HCT116 (cell line): ENCODE measurements around the gene HORMAD2. TPM values are rescaled to one million over a fixed set of nuclear protein-coding genes. Genes with fewer than 3 reads are reported as not detected.

Experiments used
- ATAC-seq: fragments of 200-7000 bp; cut with Tn5 transposase; 2 replicates; pipeline ENCODE4 v1.9.1; 2020; ENCODE audit warnings: mild to moderate bottlenecking, moderate library complexity
- BruUV-seq: library from RNA; stranded (reverse); fragments of 400-500 nt; replicated peaks from 2 replicates; lab custom pipeline; 2021; lab: Mats Ljungman, UMichigan
- CTCF ChIA-PET: fragments of 300-600 bp; sonication (Branson Sonifier 250); formaldehyde crosslinking; loops from one replicate; lab custom pipeline; 2021; ENCODE audit warnings: antibody characterized with exemption; lab: Charles Lee
- POLR2A ChIA-PET: fragments of 300-600, 350-600 bp; sonication (Branson Sonifier 250); formaldehyde crosslinking; loops from one replicate; lab custom pipeline; 2021; ENCODE audit warnings: antibody characterized with exemption; lab: Charles Lee
- RAD21 ChIA-PET, 2 experiments: fragments of 300-600 bp; sonication (Branson Sonifier 250); formaldehyde crosslinking; loops; one replicate each; lab custom pipeline; 2023; ENCODE audit warnings: low total read pairs in 2 of 2; ENCODE audit not compliant: uncharacterized antibody in 2 of 2, unreplicated experiment in 2 of 2, low non-redundant PET in 1 of 2; lab: Charles Lee
- DNase-seq: peaks from one replicate; pipeline ENCODE4 v3.0.0-alpha.2; 2010; ENCODE audit warnings: low read depth, low spot score
- H2AFZ ChIP-seq: fragments of 200-600 bp; shearing (Covaris generic), sonication (generic); 2 replicates; pipeline ENCODE4 v1.6.1; 2017; ENCODE audit warnings: low read depth, mixed run types, mixed read lengths, antibody characterized with exemption, low read length; ENCODE audit not compliant: poor library complexity, severe bottlenecking
- H3K27ac ChIP-seq: 2 replicates; pipeline ENCODE4 v1.5.1; 2012; ENCODE audit warnings: low read depth, low read length
- H3K27me3 ChIP-seq: fragments of 200-600 bp; sonication (generic); 2 replicates; pipeline ENCODE4 v1.6.1; 2016; ENCODE audit warnings: mixed run types, low read length, mixed read lengths; ENCODE audit not compliant: insufficient read depth
- H3K36me3 ChIP-seq, 2 experiments: fragments of 200-500 bp in 1 of 2; fragments of 200-600 bp in 1 of 2; sonication (Bioruptor generic) in 1 of 2; sonication (generic) in 1 of 2; 2 replicates each; pipeline versions ENCODE4 v1.5.1 to v1.6.1; 2014 to 2016; ENCODE audit warnings: low read length in 2 of 2, inconsistent platforms in 1 of 2, mixed read lengths in 1 of 2, mixed run types in 1 of 2; ENCODE audit not compliant: insufficient read depth in 2 of 2, control insufficient read depth in 1 of 2
- H3K4me1 ChIP-seq, 2 experiments: fragments of 200-600 bp in 1 of 2; sonication (generic) in 1 of 2; 2 replicates each; pipeline versions ENCODE4 v1.5.1 to v1.6.1; 2012 to 2017; ENCODE audit warnings: low read length in 2 of 2, inconsistent platforms in 1 of 2, mild to moderate bottlenecking in 1 of 2, mixed read lengths in 1 of 2, mixed run types in 1 of 2, moderate library complexity in 1 of 2; ENCODE audit not compliant: insufficient read depth in 2 of 2, control insufficient read depth in 1 of 2
- H3K4me2 ChIP-seq: fragments of 200-600 bp; sonication (generic); 2 replicates; pipeline ENCODE4 v1.6.1; 2017; ENCODE audit warnings: mixed run types, low read length, mixed read lengths
- H3K4me3 ChIP-seq, 2 experiments: fragments of 200-600 bp in 1 of 2; sonication (generic) in 1 of 2; replicated peaks in 1 of 2; 2 replicates each; pipeline ENCODE4 v1.5.1; 2011 to 2016; ENCODE audit warnings: low read length in 2 of 2, control low read depth in 1 of 2, low read depth in 1 of 2, mild to moderate bottlenecking in 1 of 2, mixed read lengths in 1 of 2, mixed run types in 1 of 2
- H3K79me2 ChIP-seq: fragments of 200-600 bp; sonication (generic); 2 replicates; pipeline ENCODE4 v1.6.1; 2017; ENCODE audit warnings: mild to moderate bottlenecking, mixed run types, low read length, moderate library complexity, mixed read lengths; ENCODE audit not compliant: insufficient read depth
- H3K9ac ChIP-seq: fragments of 200-600 bp; sonication (generic); 2 replicates; pipeline ENCODE4 v1.6.1; 2016; ENCODE audit warnings: low read length, mixed read lengths
- H3K9me2 ChIP-seq: fragments of 200-600 bp; sonication (generic), shearing (Covaris generic); 2 replicates; pipeline ENCODE4 v1.6.1; 2017; ENCODE audit warnings: mixed run types, mild to moderate bottlenecking, moderate library complexity; ENCODE audit not compliant: insufficient read depth
- H3K9me3 ChIP-seq, 2 experiments: fragments of 200-500 bp in 1 of 2; fragments of 200-600 bp in 1 of 2; sonication (Bioruptor generic) in 1 of 2; sonication (generic) in 1 of 2; 2 replicates each; pipeline ENCODE4 v1.6.1; 2014 to 2017; ENCODE audit warnings: low read length in 2 of 2, mixed read lengths in 2 of 2, inconsistent platforms in 1 of 2, low read depth in 1 of 2, mild to moderate bottlenecking in 1 of 2, mixed run types in 1 of 2, moderate library complexity in 1 of 2; ENCODE audit not compliant: control insufficient read depth in 1 of 2, insufficient read depth in 1 of 2
- H4K20me1 ChIP-seq: fragments of 200-600 bp; sonication (generic), shearing (Covaris generic); 2 replicates; pipeline ENCODE4 v1.6.1; 2017; ENCODE audit warnings: mixed run types, mild to moderate bottlenecking, moderate library complexity; ENCODE audit not compliant: insufficient read depth
- CEBPB ChIP-seq: IDR thresholded peaks from 2 replicates; pipeline ENCODE4 v1.6.1; 2012; ENCODE audit warnings: low read depth
- CTCF ChIP-seq, 3 experiments: fragments of 200-600 bp in 1 of 3; sonication (generic) in 1 of 3; IDR thresholded peaks in 2 of 3; conservative IDR thresholded peaks in 1 of 3; 2 replicates each; pipeline ENCODE4 v1.5.1; 2012 to 2017; ENCODE audit warnings: low read depth in 2 of 3, low read length in 2 of 3, antibody characterized with exemption in 1 of 3, borderline replicate concordance in 1 of 3, control low read depth in 1 of 3, mild to moderate bottlenecking in 1 of 3, mixed read lengths in 1 of 3, mixed run types in 1 of 3, moderate library complexity in 1 of 3; ENCODE audit not compliant: insufficient read depth in 1 of 3
- RAD21 ChIP-seq: IDR thresholded peaks from 2 replicates; pipeline ENCODE4 v1.6.1; 2012; ENCODE audit warnings: low read depth, mild to moderate bottlenecking
- SP1 ChIP-seq: IDR thresholded peaks from 2 replicates; pipeline ENCODE4 v1.6.1; 2012; ENCODE audit warnings: low read depth
- SRF ChIP-seq: IDR thresholded peaks from 2 replicates; pipeline ENCODE4 v1.6.1; 2012; ENCODE audit warnings: low read depth
- ZFX ChIP-seq: fragments of 450-650 bp; IDR thresholded peaks from 2 replicates; pipeline ENCODE4 v1.6.1; 2017
- intact Hi-C: fragments of 100-400 bp; cut with micrococcal nuclease; formaldehyde crosslinking; loops from 2 replicates; pipeline ENCODE4 v1.10.0; 2022
- total RNA-seq: library from RNA; stranded (reverse); gene quantifications from one replicate; pipeline ENCODE4 v1.2.1, GENCODE V29; 2021; ENCODE audit not compliant: unreplicated experiment
- TF ChIP-seq, protein P1 (sequence below): IDR thresholded peaks from 2 replicates; pipeline ENCODE4 v1.6.1; 2011; ENCODE audit warnings: mild to moderate bottlenecking, low read length, moderate library complexity; ENCODE audit not compliant: insufficient replicate concordance; ENCODE audit errors: extremely low read depth

The HORMAD2 gene
- total RNA-seq, 1 experiment from 2014 or later: not detected

GRCh38 chr22:30219049-30219654, 138.9 kb downstream of the HORMAD2 start:
- no peaks in the 10 kb centered on the region for H3K36me3 ChIP-seq
- H3K9me2 ChIP-seq: no peaks in the 10 kb centered on the region
- H3K9ac ChIP-seq: no peak overlapping the region
- no peaks in the 10 kb centered on the region for H4K20me1 ChIP-seq
- ChIA-PET POLR2A (no interaction called here), RAD21 (no interaction called here), CTCF (no interaction called here)
- intact Hi-C loops: no loop called here
- DNase-seq (no peak), ATAC-seq (peak; percentile 46)
- H3K27ac ChIP-seq: no peak overlapping the region
- peaks cover 26 to 83% of the 10 kb centered on the region in 2 experiments for H3K4me1 ChIP-seq
- H3K4me3 ChIP-seq: no peak overlapping the region
- H3K27me3 ChIP-seq: no peaks in the 10 kb centered on the region
- H2AFZ ChIP-seq: peak overlapping the region; percentile 83
- no TSS peak for BruUV-seq
- TF ChIP-seq SP1: no peak
- TF ChIP-seq CTCF (IDR thresholded peaks at IDR 0.05 in 2 of 3, conservative IDR thresholded peaks at IDR 0.05 in 1 of 3; ENCODE audit: borderline replicate concordance in 1 of 3, insufficient read depth in 1 of 3, low read depth in 2 of 3, low read length in 2 of 3): peak in 2 of 3 experiments; percentile 42 to 43; a peak in 4 of 6 replicates
- H3K79me2 ChIP-seq: no peaks in the 10 kb centered on the region
- H3K4me2 ChIP-seq: 0 out of 2 replicates have a peak overlapping the region, but pooled peaks have one; percentile 18
- no peaks in the 10 kb centered on the region for H3K9me3 ChIP-seq

- ATAC-seq (no peak), DNase-seq (no peak)
- Histone ChIP-seq H3K27ac (no peak overlapping the region), H3K36me3 (no peaks in the 10 kb centered on the region), H3K4me3 (no peak overlapping the region), H3K79me2 (no peaks in the 10 kb centered on the region), H3K4me1 (peaks cover 30 to 83% of the 10 kb centered on the region in 2 experiments), H4K20me1 (no peaks in the 10 kb centered on the region), H3K4me2 (no peak overlapping the region), H3K9ac (0 out of 2 replicates have a peak overlapping the region, but pooled peaks have one; percentile 17), H3K27me3 (no peaks in the 10 kb centered on the region), H3K9me2 (no peaks in the 10 kb centered on the region), H3K9me3 (no peaks in the 10 kb centered on the region), H2AFZ (peak overlapping the region; percentile 83)
- CTCF ChIA-PET: no interaction called here
- RAD21 ChIA-PET: no interaction called here
- intact Hi-C loops: no loop called here
- TF ChIP-seq SRF (no peak), RAD21 (no peak), ZFX (no peak), CEBPB (no peak)
- TF ChIP-seq, protein P1, sequence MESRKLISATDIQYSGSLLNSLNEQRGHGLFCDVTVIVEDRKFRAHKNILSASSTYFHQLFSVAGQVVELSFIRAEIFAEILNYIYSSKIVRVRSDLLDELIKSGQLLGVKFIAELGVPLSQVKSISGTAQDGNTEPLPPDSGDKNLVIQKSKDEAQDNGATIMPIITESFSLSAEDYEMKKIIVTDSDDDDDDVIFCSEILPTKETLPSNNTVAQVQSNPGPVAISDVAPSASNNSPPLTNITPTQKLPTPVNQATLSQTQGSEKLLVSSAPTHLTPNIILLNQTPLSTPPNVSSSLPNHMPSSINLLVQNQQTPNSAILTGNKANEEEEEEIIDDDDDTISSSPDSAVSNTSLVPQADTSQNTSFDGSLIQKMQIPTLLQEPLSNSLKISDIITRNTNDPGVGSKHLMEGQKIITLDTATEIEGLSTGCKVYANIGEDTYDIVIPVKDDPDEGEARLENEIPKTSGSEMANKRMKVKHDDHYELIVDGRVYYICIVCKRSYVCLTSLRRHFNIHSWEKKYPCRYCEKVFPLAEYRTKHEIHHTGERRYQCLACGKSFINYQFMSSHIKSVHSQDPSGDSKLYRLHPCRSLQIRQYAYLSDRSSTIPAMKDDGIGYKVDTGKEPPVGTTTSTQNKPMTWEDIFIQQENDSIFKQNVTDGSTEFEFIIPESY: no peak
- POLR2A ChIA-PET: interaction anchor here (0.7 to 6.3 kb wide), 3 partner anchors 9 to 68 kb away, joined by 3 to 43 read pairs (median 4); no protein-coding TSS in a partner anchor
- no TSS peak for BruUV-seq
Observed at GRCh38 chr22:30219668-30220278, 139.5 kb downstream of the HORMAD2 start.
